SK-N-SH (cell line): ENCODE results near the gene KRT32. TPM values are rescaled to one million over a fixed set of nuclear protein-coding genes. Genes with fewer than 3 reads are reported as not detected.

Experiments used
- CTCF ChIA-PET: fragments of 300-600, 350-600 bp; formaldehyde crosslinking; extraction: SDS; loops from one replicate; lab custom pipeline; 2021; lab: Yijun Ruan, JAX
- POLR2A ChIA-PET: fragments of 350-600 bp; sonication (Branson Sonifier 250); formaldehyde crosslinking; extraction: SDS; loops from one replicate; lab custom pipeline; 2020; ENCODE audit warnings: antibody characterized with exemption, inconsistent platforms; lab: Yijun Ruan, JAX
- DNase-seq: peaks from one replicate; pipeline ENCODE4 v3.0.0; 2012
- H2AFZ ChIP-seq: fragments of 200-600 bp; sonication (generic); 2 replicates; pipeline ENCODE4 v1.8.1; 2016; ENCODE audit warnings: antibody characterized with exemption, mild to moderate bottlenecking, low read depth
- H3F3A ChIP-seq: fragments of 200-600 bp; sonication (generic); replicated peaks from 2 replicates; pipeline ENCODE3; 2016; ENCODE audit warnings: antibody characterized with exemption, mild to moderate bottlenecking; ENCODE audit not compliant: insufficient read depth
- H3K27ac ChIP-seq, 2 experiments: fragments of 200-500 bp in 1 of 2; fragments of 200-600 bp in 1 of 2; sonication (Bioruptor generic) in 1 of 2; sonication (generic), shearing (Covaris generic) in 1 of 2; 2 replicates each; pipeline versions ENCODE4 v1.5.1 to v1.6.1; 2014 to 2016; ENCODE audit warnings: low read depth in 2 of 2, inconsistent platforms in 1 of 2, low read length in 1 of 2, mild to moderate bottlenecking in 1 of 2, mixed read lengths in 1 of 2
- H3K27me3 ChIP-seq: fragments of 200-600 bp; sonication (generic), shearing (Covaris generic); 2 replicates; pipeline ENCODE4 v1.6.1; 2016; ENCODE audit warnings: mixed run types; ENCODE audit not compliant: insufficient read depth
- H3K36me3 ChIP-seq, 2 experiments: fragments of 200-500 bp in 1 of 2; fragments of 200-600 bp in 1 of 2; sonication (Bioruptor generic) in 1 of 2; sonication (generic) in 1 of 2; replicated peaks in 1 of 2; 2 replicates each; pipeline versions ENCODE3 to v1.5.1; 2014 to 2016; ENCODE audit warnings: low read length in 1 of 2, mild to moderate bottlenecking in 1 of 2; ENCODE audit not compliant: insufficient read depth in 2 of 2, control insufficient read depth in 1 of 2
- H3K4me1 ChIP-seq, 2 experiments: fragments of 200-500 bp in 1 of 2; fragments of 200-600 bp in 1 of 2; sonication (Bioruptor generic) in 1 of 2; sonication (generic), shearing (Covaris generic) in 1 of 2; 2 replicates each; pipeline versions ENCODE4 v1.5.1 to v1.6.1; 2014 to 2016; ENCODE audit warnings: low read depth in 1 of 2, low read length in 1 of 2, mixed run types in 1 of 2; ENCODE audit not compliant: insufficient read depth in 2 of 2, control insufficient read depth in 1 of 2
- H3K4me2 ChIP-seq: fragments of 200-600 bp; sonication (generic), shearing (Covaris generic); 2 replicates; pipeline ENCODE4 v1.6.1; 2017; ENCODE audit warnings: mixed run types
- H3K4me3 ChIP-seq, 2 experiments: fragments of 200-500 bp in 1 of 2; fragments of 200-600 bp in 1 of 2; sonication (Bioruptor generic) in 1 of 2; sonication (generic), shearing (Covaris generic) in 1 of 2; 2 replicates each; pipeline versions ENCODE4 v1.5.1 to v1.8.1; 2014 to 2016; ENCODE audit warnings: low read depth in 2 of 2, inconsistent platforms in 1 of 2, low read length in 1 of 2, mild to moderate bottlenecking in 1 of 2, mixed read lengths in 1 of 2, moderate library complexity in 1 of 2
- H3K79me2 ChIP-seq: fragments of 200-600 bp; sonication (generic); 2 replicates; pipeline ENCODE4 v1.8.1; 2017; ENCODE audit warnings: mild to moderate bottlenecking; ENCODE audit not compliant: insufficient read depth
- H3K9ac ChIP-seq: fragments of 200-600 bp; sonication (generic); 2 replicates; pipeline ENCODE4 v1.6.1; 2017; ENCODE audit warnings: mixed run types
- H3K9me2 ChIP-seq: fragments of 200-600 bp; sonication (generic); 2 replicates; pipeline ENCODE4 v1.6.1; 2017; ENCODE audit warnings: mixed run types
- H3K9me3 ChIP-seq: fragments of 200-600 bp; sonication (generic); 2 replicates; pipeline ENCODE4 v1.6.1; 2017; ENCODE audit warnings: mixed run types, mild to moderate bottlenecking, moderate library complexity
- H4K20me1 ChIP-seq: fragments of 200-600 bp; sonication (generic); 2 replicates; pipeline ENCODE4 v1.6.1; 2017; ENCODE audit warnings: mild to moderate bottlenecking, mixed run types; ENCODE audit not compliant: insufficient read depth
- ELF1 ChIP-seq: IDR thresholded peaks from 2 replicates; pipeline ENCODE4 v1.4.0; 2012
- FOSL2 ChIP-seq: IDR thresholded peaks from 2 replicates; pipeline ENCODE4 v1.4.0; 2012; ENCODE audit warnings: low read depth, mild to moderate bottlenecking, moderate library complexity, borderline replicate concordance
- FOXJ3 ChIP-seq: sonication (generic); formaldehyde crosslinking; IDR thresholded peaks from 2 replicates; pipeline ENCODE4 v1.5.1; 2020; ENCODE audit warnings: mild to moderate bottlenecking, missing genetic modification reagents
- GABPA ChIP-seq: IDR thresholded peaks from 2 replicates; pipeline ENCODE4 v1.4.0; 2012; ENCODE audit warnings: low read depth, mild to moderate bottlenecking
- MXI1 ChIP-seq: IDR thresholded peaks from 2 replicates; pipeline ENCODE4 v1.6.1; 2012; ENCODE audit warnings: mild to moderate bottlenecking, low read depth, low read length, improper control_type of control experiment
- NFIC ChIP-seq: IDR thresholded peaks from 2 replicates; pipeline ENCODE4 v1.4.0; 2012; ENCODE audit warnings: borderline replicate concordance
- RAD21 ChIP-seq: IDR thresholded peaks from 2 replicates; pipeline ENCODE4 v1.6.1; 2012; ENCODE audit warnings: mild to moderate bottlenecking, low read length
- RFX5 ChIP-seq: IDR thresholded peaks from 2 replicates; pipeline ENCODE4 v1.6.1; 2012; ENCODE audit warnings: mild to moderate bottlenecking, improper control_type of control experiment, low read length
- RXRA ChIP-seq: IDR thresholded peaks from 2 replicates; pipeline ENCODE4 v1.4.0; 2012; ENCODE audit warnings: low read depth, mild to moderate bottlenecking, borderline replicate concordance
- SIN3A ChIP-seq: IDR thresholded peaks from 2 replicates; pipeline ENCODE4 v1.6.1; 2012; ENCODE audit warnings: low read depth, mild to moderate bottlenecking, low read length, moderate library complexity, borderline replicate concordance
- YY1 ChIP-seq: IDR thresholded peaks from 2 replicates; pipeline ENCODE4 v1.4.0; 2012; ENCODE audit warnings: low read depth, mild to moderate bottlenecking
- WGBS: methylation state at CpG from one replicate; pipeline ENCODE4 v1.1.6; 2017; ENCODE audit warnings: low lambda C conversion rate; 5-methylcytosine and 5-hydroxymethylcytosine counted together
- polyA plus RNA-seq, 3 experiments: library from polyadenylated mRNA; depleted of rRNA; stranded (reverse); fragments of >200 nt; gene quantifications; 2 replicates each; pipeline ENCODE4 v1.2.3, GENCODE V29; 2012
- TF ChIP-seq, protein P1 (sequence below): IDR thresholded peaks from 2 replicates; pipeline ENCODE4; 2012
- TF ChIP-seq, protein P2 (sequence below): IDR thresholded peaks from 2 replicates; pipeline ENCODE4 v1.4.0; 2012; ENCODE audit warnings: low read depth, borderline replicate concordance
- TF ChIP-seq, protein P3 (sequence below): IDR thresholded peaks from 2 replicates; pipeline ENCODE4 v1.6.1; 2012; ENCODE audit warnings: mild to moderate bottlenecking, low read depth, low read length, moderate library complexity
- TF ChIP-seq, protein P4 (sequence below): IDR thresholded peaks from 2 replicates; pipeline ENCODE4 v1.4.0; 2012; ENCODE audit warnings: low read depth, borderline replicate concordance
- TF ChIP-seq, protein P5 (sequence below): IDR thresholded peaks from 2 replicates; pipeline ENCODE4 v1.4.0; 2012; ENCODE audit warnings: low read depth

Gene KRT32
- polyA plus RNA-seq, 1 of the 3 experiments (the other 2 are of a cell fraction), result not detected

DNA sequence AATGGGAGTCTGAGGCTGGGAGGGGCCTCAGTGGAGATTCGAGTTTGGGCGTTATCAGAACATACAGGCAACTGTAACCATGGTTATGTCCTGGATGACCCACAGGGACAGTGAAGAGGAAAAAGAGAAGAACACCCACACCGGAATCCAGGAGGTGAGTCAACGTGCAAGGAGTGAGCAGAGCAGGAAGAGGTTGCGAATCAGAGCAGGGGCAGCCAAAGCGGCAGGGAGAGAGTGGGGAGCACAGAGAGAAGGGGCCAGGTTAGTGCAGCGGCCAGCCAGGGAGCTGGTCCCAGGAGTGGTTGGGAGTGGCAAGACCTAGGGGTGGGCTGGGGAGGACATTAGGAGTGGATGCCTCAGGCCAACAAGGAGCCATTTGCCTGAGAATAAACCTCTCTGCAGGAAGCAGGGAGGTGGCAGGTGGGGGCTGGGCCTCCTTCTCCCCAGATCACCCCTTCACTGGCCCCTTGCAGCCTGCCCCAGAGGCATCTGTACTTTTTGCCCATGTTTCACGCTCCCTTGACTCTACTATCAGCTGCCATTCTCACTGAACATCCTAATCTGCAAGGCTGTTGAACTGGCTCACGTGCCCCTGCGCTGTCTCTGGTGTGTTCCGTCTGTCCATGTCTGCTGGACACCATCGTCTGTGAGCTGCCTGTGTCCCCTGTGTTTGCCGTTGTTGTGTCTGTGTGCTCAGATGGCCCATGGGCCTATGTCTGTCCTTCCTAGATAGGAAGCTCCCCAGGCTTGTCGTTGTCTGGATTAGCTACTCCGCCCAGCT is 33.1 kb upstream of the KRT32 start:
- 64% methylated on average over 15 of the region's 15 CpGs for WGBS
- DNase-seq, result no peak

More for the DNA sequence above, 33.1 kb upstream of the KRT32 start:
- no peaks in the 10 kb centered on the region for H3K27me3 ChIP-seq
- no peak overlapping the region for H2AFZ ChIP-seq
- H3K4me1 ChIP-seq, result peaks cover 9 to 19% of the 10 kb centered on the region in 2 experiments; a peak in 3 of 4 replicates
- H3K79me2 ChIP-seq, result no peaks in the 10 kb centered on the region
- H3K9ac ChIP-seq, result peak overlapping the region; percentile 35
- CTCF ChIA-PET, result interaction anchor here (0.7 to 1.1 kb wide), 4 partner anchors 25 to 148 kb away, joined by 3 to 4 read pairs (median 3); no protein-coding TSS in a partner anchor
- no peaks in the 10 kb centered on the region for H4K20me1 ChIP-seq
- H3K36me3 ChIP-seq, result no peaks in the 10 kb centered on the region
- no peaks in the 10 kb centered on the region for H3K9me3 ChIP-seq
- POLR2A ChIA-PET, result no interaction called here
- H3K9me2 ChIP-seq, result no peaks in the 10 kb centered on the region
- H3K4me2 ChIP-seq, result peak overlapping the region; percentile 59
- no peak overlapping the region for H3K4me3 ChIP-seq
- TF ChIP-seq, protein P1, sequence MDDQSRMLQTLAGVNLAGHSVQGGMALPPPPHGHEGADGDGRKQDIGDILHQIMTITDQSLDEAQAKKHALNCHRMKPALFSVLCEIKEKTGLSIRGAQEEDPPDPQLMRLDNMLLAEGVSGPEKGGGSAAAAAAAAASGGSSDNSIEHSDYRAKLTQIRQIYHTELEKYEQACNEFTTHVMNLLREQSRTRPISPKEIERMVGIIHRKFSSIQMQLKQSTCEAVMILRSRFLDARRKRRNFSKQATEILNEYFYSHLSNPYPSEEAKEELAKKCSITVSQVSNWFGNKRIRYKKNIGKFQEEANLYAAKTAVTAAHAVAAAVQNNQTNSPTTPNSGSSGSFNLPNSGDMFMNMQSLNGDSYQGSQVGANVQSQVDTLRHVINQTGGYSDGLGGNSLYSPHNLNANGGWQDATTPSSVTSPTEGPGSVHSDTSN, result no peak
- TF ChIP-seq NFIC (peak; percentile 29; the same call in 1 of the 2 replicates), ELF1 (no peak), RXRA (no peak; the same call in 1 of the 2 replicates), RAD21 (no peak), FOXJ3 (no peak), YY1 (no peak), GABPA (no peak), SIN3A (no peak), RFX5 (no peak), MXI1 (no peak), FOSL2 (peak; percentile 37; the same call in 1 of the 2 replicates)
- TF ChIP-seq, protein P2, sequence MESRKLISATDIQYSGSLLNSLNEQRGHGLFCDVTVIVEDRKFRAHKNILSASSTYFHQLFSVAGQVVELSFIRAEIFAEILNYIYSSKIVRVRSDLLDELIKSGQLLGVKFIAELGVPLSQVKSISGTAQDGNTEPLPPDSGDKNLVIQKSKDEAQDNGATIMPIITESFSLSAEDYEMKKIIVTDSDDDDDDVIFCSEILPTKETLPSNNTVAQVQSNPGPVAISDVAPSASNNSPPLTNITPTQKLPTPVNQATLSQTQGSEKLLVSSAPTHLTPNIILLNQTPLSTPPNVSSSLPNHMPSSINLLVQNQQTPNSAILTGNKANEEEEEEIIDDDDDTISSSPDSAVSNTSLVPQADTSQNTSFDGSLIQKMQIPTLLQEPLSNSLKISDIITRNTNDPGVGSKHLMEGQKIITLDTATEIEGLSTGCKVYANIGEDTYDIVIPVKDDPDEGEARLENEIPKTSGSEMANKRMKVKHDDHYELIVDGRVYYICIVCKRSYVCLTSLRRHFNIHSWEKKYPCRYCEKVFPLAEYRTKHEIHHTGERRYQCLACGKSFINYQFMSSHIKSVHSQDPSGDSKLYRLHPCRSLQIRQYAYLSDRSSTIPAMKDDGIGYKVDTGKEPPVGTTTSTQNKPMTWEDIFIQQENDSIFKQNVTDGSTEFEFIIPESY, result no peak
- TF ChIP-seq, protein P3, sequence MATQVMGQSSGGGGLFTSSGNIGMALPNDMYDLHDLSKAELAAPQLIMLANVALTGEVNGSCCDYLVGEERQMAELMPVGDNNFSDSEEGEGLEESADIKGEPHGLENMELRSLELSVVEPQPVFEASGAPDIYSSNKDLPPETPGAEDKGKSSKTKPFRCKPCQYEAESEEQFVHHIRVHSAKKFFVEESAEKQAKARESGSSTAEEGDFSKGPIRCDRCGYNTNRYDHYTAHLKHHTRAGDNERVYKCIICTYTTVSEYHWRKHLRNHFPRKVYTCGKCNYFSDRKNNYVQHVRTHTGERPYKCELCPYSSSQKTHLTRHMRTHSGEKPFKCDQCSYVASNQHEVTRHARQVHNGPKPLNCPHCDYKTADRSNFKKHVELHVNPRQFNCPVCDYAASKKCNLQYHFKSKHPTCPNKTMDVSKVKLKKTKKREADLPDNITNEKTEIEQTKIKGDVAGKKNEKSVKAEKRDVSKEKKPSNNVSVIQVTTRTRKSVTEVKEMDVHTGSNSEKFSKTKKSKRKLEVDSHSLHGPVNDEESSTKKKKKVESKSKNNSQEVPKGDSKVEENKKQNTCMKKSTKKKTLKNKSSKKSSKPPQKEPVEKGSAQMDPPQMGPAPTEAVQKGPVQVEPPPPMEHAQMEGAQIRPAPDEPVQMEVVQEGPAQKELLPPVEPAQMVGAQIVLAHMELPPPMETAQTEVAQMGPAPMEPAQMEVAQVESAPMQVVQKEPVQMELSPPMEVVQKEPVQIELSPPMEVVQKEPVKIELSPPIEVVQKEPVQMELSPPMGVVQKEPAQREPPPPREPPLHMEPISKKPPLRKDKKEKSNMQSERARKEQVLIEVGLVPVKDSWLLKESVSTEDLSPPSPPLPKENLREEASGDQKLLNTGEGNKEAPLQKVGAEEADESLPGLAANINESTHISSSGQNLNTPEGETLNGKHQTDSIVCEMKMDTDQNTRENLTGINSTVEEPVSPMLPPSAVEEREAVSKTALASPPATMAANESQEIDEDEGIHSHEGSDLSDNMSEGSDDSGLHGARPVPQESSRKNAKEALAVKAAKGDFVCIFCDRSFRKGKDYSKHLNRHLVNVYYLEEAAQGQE, result no peak
- TF ChIP-seq, protein P4, sequence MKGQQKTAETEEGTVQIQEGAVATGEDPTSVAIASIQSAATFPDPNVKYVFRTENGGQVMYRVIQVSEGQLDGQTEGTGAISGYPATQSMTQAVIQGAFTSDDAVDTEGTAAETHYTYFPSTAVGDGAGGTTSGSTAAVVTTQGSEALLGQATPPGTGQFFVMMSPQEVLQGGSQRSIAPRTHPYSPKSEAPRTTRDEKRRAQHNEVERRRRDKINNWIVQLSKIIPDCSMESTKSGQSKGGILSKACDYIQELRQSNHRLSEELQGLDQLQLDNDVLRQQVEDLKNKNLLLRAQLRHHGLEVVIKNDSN, result no peak
- TF ChIP-seq, protein P5, sequence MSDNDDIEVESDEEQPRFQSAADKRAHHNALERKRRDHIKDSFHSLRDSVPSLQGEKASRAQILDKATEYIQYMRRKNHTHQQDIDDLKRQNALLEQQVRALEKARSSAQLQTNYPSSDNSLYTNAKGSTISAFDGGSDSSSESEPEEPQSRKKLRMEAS, result 0 out of 2 replicates have a peak, but pooled peaks have one; percentile 9
- TF ChIP-seq, all 33 proteins: peak for 3
- Histone ChIP-seq H3K27ac (peak overlapping the region in 1 of 2 experiments; percentile 30; a peak in 2 of 4 replicates), H3F3A (peaks cover 4% of the 10 kb centered on the region)
